IPS-15b (cell line): ENCODE data around the gene TPRKB.
"Not testable (repeated sequence)": the region's sequence is repeated elsewhere in the genome, so short reads cannot be mapped to it uniquely, and the experiment has no call there.

ENCODE experiments used
- H3K27me3 ChIP-seq: one replicate; pipeline ENCODE4 v1.6.1; 2013; ENCODE audit warnings: low read length; ENCODE audit not compliant: control insufficient read depth, insufficient read depth
- H3K36me3 ChIP-seq: one replicate; pipeline ENCODE4 v1.6.1; 2013; ENCODE audit warnings: low read length; ENCODE audit not compliant: control insufficient read depth, insufficient read depth
- H3K4me1 ChIP-seq: one replicate; pipeline ENCODE4 v1.6.1; 2013; ENCODE audit warnings: mild to moderate bottlenecking, low read length; ENCODE audit not compliant: control insufficient read depth, insufficient read depth
- H3K4me3 ChIP-seq: one replicate; pipeline ENCODE4 v1.5.1; 2013; ENCODE audit warnings: low read depth, low read length
- H3K9ac ChIP-seq: one replicate; pipeline ENCODE4 v1.6.1; 2013; ENCODE audit warnings: low read depth, mild to moderate bottlenecking, low read length
- H3K9me3 ChIP-seq: one replicate; pipeline ENCODE4 v1.6.1; 2013; ENCODE audit warnings: mild to moderate bottlenecking, low read length; ENCODE audit not compliant: control insufficient read depth, insufficient read depth

TPRKB gene

GRCh38 chr2:73696985-73697384 is 40.2 kb downstream of the TPRKB start:
- H3K27me3 ChIP-seq, H3K9me3 ChIP-seq, H3K9ac ChIP-seq, H3K36me3 ChIP-seq, H3K4me1 ChIP-seq, H3K4me3 ChIP-seq: not testable (repeated sequence)

GRCh38 chr2:73696521-73696920 is 40.6 kb downstream of the TPRKB start:
- not testable (repeated sequence) for H3K4me1 ChIP-seq, H3K27me3 ChIP-seq, H3K9me3 ChIP-seq, H3K4me3 ChIP-seq, H3K36me3 ChIP-seq, H3K9ac ChIP-seq

GRCh38 chr2:73690372-73691088 is 46.6 kb downstream of the TPRKB start:
- not testable (repeated sequence) for H3K36me3 ChIP-seq, H3K4me3 ChIP-seq, H3K27me3 ChIP-seq, H3K9me3 ChIP-seq, H3K4me1 ChIP-seq, H3K9ac ChIP-seq

- not testable (repeated sequence) for H3K9ac ChIP-seq, H3K4me1 ChIP-seq, H3K27me3 ChIP-seq, H3K9me3 ChIP-seq, H3K36me3 ChIP-seq, H3K4me3 ChIP-seq
These were observed 48.7 kb downstream of the TPRKB start for GRCh38 chr2:73688494-73688893.

GRCh38 chr2:73685764-73686438 is 51.2 kb downstream of the TPRKB start:
- Histone ChIP-seq H3K27me3 (no peaks in the 10 kb centered on the region), H3K9ac (no peak overlapping the region), H3K4me3 (no peak overlapping the region), H3K9me3 (no peaks in the 10 kb centered on the region), H3K36me3 (no peaks in the 10 kb centered on the region), H3K4me1 (no peaks in the 10 kb centered on the region)

- not testable (repeated sequence) for H3K9me3 ChIP-seq, H3K9ac ChIP-seq, H3K4me3 ChIP-seq, H3K36me3 ChIP-seq, H3K27me3 ChIP-seq, H3K4me1 ChIP-seq
These were observed 52.2 kb downstream of the TPRKB start for GRCh38 chr2:73684905-73685304.

- H3K4me3 ChIP-seq, H3K9ac ChIP-seq, H3K9me3 ChIP-seq, H3K36me3 ChIP-seq, H3K4me1 ChIP-seq, H3K27me3 ChIP-seq: not testable (repeated sequence)
These were observed 52.8 kb downstream of the TPRKB start for GRCh38 chr2:73684325-73684724.

- H3K4me1 ChIP-seq, H3K4me3 ChIP-seq, H3K9ac ChIP-seq, H3K9me3 ChIP-seq, H3K36me3 ChIP-seq, H3K27me3 ChIP-seq: not testable (repeated sequence)
These were observed 57.1 kb downstream of the TPRKB start for GRCh38 chr2:73679951-73680571.
